Head of caudate nucleus (tissue), 42 donors: ENCODE results near the gene ZNF282.
"Not testable (repeated sequence)": the region's sequence is repeated elsewhere in the genome, so short reads cannot be mapped to it uniquely, and the experiment has no call there.

Source experiments
- DNase-seq, 42 donors: peaks; one replicate each; pipeline versions ENCODE4 v3.0.0 to v3.0.0-alpha.2; 2020 to 2021; ENCODE audit warnings: mixed read lengths in 7 of 42
- intact Hi-C: fragments of 100-400 bp; cut with DNase I; formaldehyde crosslinking; loops from one replicate; pipeline ENCODE4 v1.15.0; 2022

Gene ZNF282

GRCh38 chr7:149245244-149245643, 49.9 kb downstream of the ZNF282 start:
- intact Hi-C loops = no loop called here
- DNase-seq = no peak

GRCh38 chr7:149245744-149246143, 50.4 kb downstream of the ZNF282 start:
- DNase-seq = no peak
- intact Hi-C loops = no loop called here

GRCh38 chr7:149248777-149249176, 53.4 kb downstream of the ZNF282 start:
- DNase-seq = no peak

GRCh38 chr7:149250151-149250550, 54.8 kb downstream of the ZNF282 start:
- intact Hi-C loops = not testable (repeated sequence)
- DNase-seq = peak in 1 of 42 donors; percentile 16

More at GRCh38 chr7:149248777-149249176, 53.4 kb downstream of the ZNF282 start:
- intact Hi-C loops = no loop called here

- DNase-seq, intact Hi-C loops: not testable (repeated sequence)
Measured at GRCh38 chr7:149251518-149251917, 56.2 kb downstream of the ZNF282 start.

- no peak for DNase-seq
- intact Hi-C loops = no loop called here
Measured at GRCh38 chr7:149252378-149252777, 57.0 kb downstream of the ZNF282 start.

- intact Hi-C loops = no loop called here
Measured at GRCh38 chr7:149253665-149254064, 58.3 kb downstream of the ZNF282 start.

GRCh38 chr7:149254181-149254858, 59.0 kb downstream of the ZNF282 start:
- intact Hi-C loops = no loop called here
- DNase-seq = peak in 5 of 42 donors; percentile 5 to 39 (median 19)

More at GRCh38 chr7:149253665-149254064, 58.3 kb downstream of the ZNF282 start:
- no peak for DNase-seq

- intact Hi-C loops = no loop called here
- DNase-seq = no peak
Measured at GRCh38 chr7:149255174-149255573, 59.8 kb downstream of the ZNF282 start.

- DNase-seq = no peak
- intact Hi-C loops = no loop called here
Measured at GRCh38 chr7:149256568-149256967, 61.2 kb downstream of the ZNF282 start.

- intact Hi-C loops = no loop called here
- no peak for DNase-seq
Measured at GRCh38 chr7:149257146-149257545, 61.8 kb downstream of the ZNF282 start.

- peak in 14 of 42 donors; percentile 9 to 60 (median 20) for DNase-seq
- intact Hi-C loops = no loop called here
Measured at GRCh38 chr7:149261316-149261828, 66.0 kb downstream of the ZNF282 start.

GRCh38 chr7:149261829-149262617, 66.7 kb downstream of the ZNF282 start, which contains the start of gene ZNF783:
Gene ZNF783, plus strand, starts transcription at chr7:149262196. Its CDS starts 138 bp downstream, at chr7:149262334.
- intact Hi-C loops = no loop called here
- peak; percentile 64 to 96 (median 89) for DNase-seq

- DNase-seq = no peak
- intact Hi-C loops = no loop called here
Measured at GRCh38 chr7:149266451-149266850, 71.1 kb downstream of the ZNF282 start.

GRCh38 chr7:149267733-149268132, 72.4 kb downstream of the ZNF282 start:
- DNase-seq = peak in 2 of 42 donors; percentile 13
- intact Hi-C loops = no loop called here

GRCh38 chr7:149274424-149274823, 79.1 kb downstream of the ZNF282 start:
- peak in 3 of 42 donors; percentile 10 to 31 (median 20) for DNase-seq
- intact Hi-C loops = not testable (repeated sequence)
